SW 1271 (cell line): ENCODE results near the gene ELP4.

Source experiments
- DNase-seq, 2 experiments: peaks; one replicate each; lab custom pipeline; 2025; lab: John Stamatoyannopoulos, UW

Gene ELP4

DNA sequence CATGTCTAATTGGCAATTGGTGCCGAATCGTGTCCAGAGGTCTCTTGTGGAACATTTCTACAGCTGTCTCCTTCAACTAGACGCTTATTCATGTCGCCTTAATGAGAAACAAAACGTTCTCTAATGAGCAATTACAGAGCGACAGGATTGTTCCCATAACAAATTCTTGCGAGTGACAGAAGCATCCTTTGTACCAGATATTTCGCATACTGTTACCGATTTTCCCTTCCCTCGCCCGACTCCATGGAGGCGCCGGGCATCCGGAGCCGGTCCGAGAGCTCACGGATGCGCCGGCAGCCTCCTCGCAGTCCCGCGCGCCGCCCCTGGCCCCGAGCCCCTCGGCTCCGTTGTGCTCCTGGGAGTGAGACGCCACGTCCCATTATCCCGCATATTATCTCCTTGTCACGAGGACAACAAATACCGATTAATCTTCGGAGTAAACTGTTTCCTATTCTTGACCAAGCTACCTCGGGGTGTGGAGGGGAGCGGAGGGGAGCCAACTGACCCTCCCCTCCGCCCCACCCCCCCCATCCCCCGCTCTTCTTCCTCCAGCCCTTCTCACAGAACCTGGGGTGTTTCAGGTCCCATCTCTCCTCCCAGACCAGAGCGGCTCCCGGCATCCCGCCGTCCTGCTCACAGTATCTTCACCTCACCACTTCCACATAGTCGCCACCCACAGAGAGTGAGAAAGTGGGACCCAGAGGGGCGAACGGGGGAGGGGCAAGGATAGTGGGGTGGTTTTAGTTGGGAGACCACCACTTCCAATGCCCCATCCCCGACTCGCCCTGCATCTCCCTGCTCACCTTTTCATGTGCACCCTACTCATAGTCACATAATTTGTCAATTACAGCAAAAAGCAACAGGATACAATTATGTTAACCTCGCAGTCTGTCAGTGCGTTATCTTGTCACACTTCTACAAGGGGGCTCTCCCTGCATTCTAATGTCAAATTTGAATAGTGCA is 290.1 kb downstream of the ELP4 start:
- no peak for DNase-seq

- DNase-seq: no peak
These were observed 291.1 kb downstream of the ELP4 start for GRCh38 chr11:31800398-31801265.

DNA sequence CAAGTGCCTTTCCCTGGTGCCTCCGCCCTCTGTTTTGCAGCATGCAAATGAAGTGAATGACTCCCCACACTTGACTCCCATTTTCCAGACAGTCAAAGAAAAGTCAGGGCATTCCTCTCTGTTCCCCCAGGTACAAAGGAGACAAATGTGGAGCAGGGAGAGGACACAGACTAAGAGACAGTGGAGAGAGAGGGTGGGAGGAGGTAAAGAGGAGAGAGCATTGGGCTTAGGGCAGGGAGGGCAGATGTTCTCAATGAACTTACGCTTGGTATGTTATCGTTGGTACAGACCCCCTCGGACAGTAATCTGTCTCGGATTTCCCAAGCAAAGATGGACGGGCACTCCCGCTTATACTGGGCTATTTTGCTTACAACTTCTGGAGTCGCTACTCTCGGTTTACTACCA is 291.7 kb downstream of the ELP4 start:
- no peak for DNase-seq

DNA sequence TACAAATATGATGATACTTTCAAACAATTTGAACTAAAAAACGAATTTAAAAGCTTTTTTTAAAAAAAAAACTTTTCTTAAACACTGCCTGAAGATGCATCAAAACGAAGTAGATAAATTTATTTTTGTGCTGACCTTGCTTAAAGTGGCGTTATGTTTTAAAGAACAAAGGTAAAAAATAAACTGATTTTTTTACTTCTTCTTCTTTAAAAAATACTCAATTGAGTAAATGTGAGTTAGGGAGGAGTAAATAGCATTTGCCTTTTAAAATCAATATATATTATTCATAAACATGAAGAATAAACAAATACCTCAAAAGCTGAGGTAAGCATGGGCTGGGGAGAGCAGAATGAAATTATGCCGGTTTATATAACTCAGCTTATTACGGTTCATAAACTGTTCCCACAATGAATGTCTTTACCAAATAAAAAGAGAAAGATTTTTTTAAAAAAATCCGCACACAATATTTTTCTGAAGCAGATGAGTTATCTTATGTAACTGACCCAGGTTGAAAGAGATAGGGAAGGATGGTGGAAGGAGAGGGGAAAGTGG is 292.5 kb downstream of the ELP4 start:
- DNase-seq: no peak

- DNase-seq: no peak
These were observed 293.0 kb downstream of the ELP4 start for GRCh38 chr11:31802609-31802989.

- no peak for DNase-seq
These were observed 293.6 kb downstream of the ELP4 start for GRCh38 chr11:31802990-31803812.

- no peak for DNase-seq
These were observed 294.3 kb downstream of the ELP4 start for GRCh38 chr11:31803813-31804311.

DNA sequence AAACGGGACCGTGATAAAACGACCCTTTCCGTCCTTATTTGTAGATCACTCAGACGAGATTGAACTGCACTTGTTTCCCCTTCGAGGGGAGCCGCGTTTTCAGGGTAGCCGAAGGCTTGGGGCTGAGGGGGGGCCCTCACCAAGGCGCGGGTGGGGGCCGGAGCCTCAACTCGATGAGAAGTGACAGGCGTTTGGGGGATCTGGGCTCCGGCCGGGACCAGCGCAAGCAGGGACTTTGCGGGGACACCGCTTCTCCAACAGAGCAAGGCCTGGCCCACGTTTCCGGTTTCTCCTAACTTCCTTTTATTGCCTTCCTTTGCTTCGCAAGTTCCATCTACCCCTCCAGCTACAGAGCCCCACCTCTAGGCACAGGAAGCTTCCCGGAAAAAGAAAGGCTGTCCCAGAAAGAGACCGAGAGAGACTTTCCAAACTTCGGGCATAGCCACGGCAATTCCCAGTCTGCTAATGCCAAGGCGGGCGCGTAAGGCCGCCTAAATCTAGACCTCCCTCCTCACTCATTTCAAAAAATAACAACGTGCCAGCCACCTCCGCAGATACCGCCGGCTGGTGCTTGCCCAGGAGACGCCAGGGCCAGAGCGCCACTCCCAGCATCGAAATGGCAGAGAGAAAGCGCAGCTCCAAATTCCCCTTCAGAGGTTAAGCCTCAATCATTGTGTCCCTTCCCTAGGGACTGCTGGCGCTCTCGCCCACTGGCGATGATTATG is 294.9 kb downstream of the ELP4 start:
- no peak for DNase-seq

- no peak for DNase-seq
These were observed 295.6 kb downstream of the ELP4 start for GRCh38 chr11:31805037-31805628.

GRCh38 chr11:31805629-31806185 is 296.1 kb downstream of the ELP4 start:
- no peak for DNase-seq

GRCh38 chr11:31806186-31806927 is 296.8 kb downstream of the ELP4 start:
- no peak for DNase-seq

DNA sequence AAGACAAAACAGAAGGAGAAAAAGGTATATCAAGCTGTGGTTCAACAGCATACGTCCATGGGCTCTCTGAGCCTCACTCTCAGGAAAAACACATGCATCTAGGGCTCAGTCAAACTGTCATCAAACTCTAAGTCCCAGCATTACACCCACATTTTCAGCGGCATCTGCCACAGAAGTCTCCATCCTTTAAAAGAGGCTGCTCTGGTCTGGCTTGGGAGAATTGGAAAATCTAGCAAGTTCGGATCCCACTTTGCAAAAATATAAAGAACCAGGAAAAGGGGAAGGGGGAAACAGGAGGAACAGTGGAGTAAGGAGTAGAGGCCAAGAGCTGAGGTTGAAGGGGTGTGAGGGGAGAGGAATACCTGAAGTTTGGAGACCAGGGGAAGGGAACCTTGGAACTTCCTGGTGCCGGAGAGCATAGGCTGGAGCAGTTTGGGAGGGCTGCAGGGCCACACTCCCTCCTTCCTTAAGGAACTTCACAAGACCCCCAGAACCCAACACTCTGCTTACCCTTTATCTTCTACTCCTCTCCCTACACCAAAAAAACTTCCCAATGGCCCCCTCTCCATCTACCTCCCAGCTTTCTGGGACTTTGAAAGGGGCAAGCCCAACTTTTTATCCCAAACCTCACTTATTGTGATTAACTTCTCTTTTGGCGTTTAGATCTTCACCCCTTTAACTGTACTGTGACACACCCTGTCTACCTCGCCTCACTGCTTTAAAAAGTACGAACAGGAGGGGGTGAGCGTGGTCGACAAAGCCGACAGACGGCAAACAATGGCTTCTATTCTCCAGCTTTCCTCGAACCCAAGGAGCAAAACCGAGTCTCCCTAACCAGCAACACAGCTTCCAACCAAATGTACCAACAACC is 297.6 kb downstream of the ELP4 start:
- DNase-seq: no peak

DNA sequence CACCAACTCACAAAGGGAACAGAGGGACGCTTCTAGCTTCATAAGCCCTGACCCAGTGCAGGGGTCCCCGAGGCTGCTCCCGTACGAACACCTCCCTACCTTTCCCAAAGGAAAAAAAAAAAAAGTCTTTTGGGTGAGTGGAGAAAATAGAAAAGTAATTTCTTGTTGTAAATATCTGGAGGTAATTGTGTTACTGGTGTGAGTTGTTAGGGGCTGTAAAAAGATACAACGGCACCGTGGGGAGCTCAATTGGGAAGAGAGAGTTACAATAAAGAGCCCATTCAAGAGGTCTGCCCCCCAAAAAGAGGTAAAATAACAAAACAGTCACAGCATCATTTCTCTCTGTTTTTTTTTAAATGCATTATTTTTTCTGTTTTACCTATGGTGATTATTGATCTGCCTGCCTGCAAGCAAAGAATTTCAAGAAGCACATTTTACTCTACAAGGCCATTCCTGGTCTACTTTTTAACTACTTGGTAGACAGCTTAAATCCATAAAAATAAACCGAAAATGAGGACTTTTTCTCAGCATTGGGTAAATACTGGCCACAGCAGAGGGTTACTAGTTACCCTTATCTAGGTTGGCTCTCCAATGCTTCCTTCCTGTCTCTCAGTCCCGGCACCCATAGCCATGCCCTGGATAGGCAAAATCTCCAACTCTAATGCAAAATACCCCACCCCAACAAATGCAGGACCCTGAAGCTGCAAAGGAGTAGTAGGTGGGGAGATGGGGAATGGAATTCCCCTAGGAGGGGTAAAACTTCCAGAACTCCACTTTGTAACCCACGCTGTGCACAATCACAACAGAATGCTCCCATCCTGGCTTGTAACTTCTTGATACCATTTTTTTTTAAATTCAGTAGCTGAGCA is 298.5 kb downstream of the ELP4 start:
- DNase-seq: no peak

DNA sequence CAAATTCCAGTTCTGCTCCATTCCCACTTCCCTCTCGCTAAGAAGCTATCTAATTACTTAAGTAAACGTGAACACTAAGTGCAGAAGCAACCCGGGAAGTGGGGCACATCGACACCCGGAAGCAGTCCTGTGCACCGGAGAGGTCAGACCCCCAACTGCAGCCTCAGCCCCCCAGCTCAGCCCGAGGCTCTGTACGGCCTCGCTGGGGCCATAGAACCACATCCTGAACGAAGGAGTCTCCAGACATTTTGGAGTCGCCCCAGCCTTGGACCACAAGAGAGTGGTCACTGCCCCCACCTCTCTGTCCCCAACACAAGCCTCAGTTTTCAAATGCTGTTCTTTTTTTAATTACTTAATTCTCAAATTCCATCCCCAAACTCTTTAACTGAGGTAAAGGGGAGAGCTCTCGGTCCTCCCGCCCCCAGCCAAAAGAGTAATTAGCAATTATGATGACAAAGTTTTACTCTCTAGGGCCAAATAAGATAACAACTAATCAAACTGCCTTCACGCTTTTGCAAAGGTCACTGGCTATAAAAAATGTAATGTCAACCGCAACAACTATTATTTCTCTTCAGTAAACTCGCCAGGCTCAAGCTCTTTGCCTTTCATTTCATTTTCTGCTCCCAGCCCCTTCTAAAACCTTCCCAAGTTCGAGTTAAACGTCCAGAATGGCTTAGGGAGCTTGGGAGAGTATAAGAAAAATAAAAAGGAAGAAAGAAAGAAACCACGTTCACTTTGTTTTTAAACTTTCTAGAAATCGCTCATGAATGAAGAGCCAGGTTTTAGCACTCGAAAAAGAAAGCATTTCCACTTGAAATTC is 299.4 kb downstream of the ELP4 start:
- DNase-seq: no peak

- DNase-seq: no peak
These were observed 299.9 kb downstream of the ELP4 start for GRCh38 chr11:31809541-31809856.
